Pulmonary artery endothelial cell (primary cell): Measurements from ENCODE around the gene STK17A. TPM values are rescaled to one million over a fixed set of nuclear protein-coding genes. Genes with fewer than 3 reads are reported as not detected.
"Not testable (repeated sequence)": the region's sequence is repeated elsewhere in the genome, so short reads cannot be mapped to it uniquely, and the experiment has no call there.

ENCODE experiments used
- DNase-seq: peaks from one replicate; pipeline ENCODE4 v3.0.0-alpha.2; 2011; ENCODE audit warnings: low read depth, low spot score
- total RNA-seq: library from RNA; depleted of rRNA; stranded (reverse); fragments of >200 nt; gene quantifications from 2 replicates; pipeline ENCODE4 v1.2.3, GENCODE V29; 2014

Gene STK17A
- total RNA-seq, 1 donor from 2014 or later: 72.3 TPM

DNA sequence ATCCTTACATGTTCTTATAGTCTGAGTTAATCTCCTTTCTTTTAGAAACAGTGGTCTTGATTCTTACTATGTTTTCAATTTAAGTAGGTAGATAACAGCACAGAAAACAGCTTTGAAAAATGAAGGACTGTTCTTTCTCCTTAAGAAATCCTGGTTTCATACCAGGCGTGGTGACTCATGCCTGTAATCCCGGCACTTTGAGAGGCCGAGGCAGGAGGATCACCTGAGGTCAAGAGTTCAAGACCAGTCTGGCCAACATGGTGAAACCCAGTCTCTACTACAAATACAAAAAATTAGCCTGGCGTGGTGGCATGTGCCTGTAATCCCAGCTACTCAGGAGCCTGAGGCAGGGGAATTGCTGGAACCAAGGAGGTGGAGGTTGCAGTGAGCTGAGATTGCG lies 13.5 kb downstream of the STK17A start:
- DNase-seq: not testable (repeated sequence)

DNA sequence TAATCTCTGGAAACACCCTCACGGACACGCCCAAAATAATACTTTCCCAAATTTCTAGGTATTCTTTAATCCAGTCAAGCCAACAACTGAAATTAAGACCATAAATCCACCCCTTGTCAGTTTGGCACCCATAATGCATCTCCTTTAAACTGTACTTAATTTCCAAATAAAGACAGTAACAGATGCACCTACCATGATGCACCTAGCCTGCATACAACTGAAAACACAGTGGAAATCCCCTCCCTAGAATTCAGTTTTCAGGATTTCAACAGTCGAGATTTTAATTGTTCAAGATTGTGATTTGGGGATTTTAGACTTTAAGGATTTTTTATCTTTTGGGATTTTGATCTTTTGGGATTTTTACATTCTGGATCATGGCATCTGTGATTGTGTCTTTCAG lies 17.1 kb downstream of the STK17A start:
- DNase-seq: no peak

DNA sequence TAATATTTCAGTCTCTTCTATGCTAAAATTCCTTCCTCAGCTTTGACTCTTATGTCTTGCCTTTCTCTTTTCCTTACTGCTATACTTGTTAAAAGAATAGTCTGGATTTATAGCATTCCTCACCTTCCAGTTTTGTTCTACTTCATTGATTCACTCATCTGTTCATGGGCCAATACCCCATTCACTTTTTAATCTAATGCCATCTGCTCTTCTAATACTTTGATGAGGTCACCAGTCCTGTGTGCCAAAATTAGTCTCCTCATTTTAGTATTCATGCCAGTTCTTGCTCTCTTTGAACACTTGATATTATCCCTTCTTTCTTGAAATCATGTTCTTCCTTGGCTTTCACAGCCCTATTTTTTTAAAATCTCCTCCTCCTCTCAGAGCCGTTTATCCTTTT lies 19.3 kb downstream of the STK17A start:
- DNase-seq: no peak

DNA sequence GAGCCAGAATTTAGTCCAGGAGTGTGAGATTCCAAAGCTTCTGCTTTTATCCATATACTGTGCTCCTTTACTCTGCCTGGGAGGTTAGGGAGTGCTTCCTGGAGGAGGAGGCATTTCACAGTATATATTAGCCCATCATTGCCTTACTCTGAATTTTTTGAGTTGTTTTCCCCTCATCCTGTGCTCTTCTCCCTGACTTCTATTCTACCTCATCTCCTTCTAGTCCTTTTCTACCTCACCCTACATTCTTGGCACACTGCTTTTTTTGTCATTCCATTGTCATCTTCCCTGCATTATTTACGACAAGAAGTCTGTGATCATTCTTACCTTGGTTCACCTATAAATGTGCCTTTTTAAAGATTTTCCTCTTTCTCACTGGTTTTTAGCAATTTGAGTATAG lies 21.3 kb downstream of the STK17A start:
- no peak for DNase-seq

DNA sequence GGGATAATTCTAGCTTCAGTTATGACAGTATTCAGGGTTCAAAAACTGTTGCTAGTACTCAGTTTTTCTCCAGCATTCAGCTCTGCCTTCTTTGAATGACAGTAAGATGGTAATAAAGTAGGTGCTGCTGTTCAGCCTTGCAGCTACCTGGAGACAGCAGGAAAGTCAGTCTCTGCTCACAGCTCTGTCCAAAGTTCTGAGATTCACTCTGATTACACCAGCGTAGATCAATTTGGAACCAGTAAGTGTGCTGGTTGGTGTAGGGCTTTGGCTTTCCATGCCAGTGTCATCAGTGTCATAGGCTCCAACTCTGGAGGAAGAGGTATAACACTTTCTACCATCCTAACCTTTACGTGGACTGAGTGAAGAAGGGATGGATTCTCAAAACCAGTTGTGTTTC lies 26.2 kb downstream of the STK17A start:
- no peak for DNase-seq

DNA sequence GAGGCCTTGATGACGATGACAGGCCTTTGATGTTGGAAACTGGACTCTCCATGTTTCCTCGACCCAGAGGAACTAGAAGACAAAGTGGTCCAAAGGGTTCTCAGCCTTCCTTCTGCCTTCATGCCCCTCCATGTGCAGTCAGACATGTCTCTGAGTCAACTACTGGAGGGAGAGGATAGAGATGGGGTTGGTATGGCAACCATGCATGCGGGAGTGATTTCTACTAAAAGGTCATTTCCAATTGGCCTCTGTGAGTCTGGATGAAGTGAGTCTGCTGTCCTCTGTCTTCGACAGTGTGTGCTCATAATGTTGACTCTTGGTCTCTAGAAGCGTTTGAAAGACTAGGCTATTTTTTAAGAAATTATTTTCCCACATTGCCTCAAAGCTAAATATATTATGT lies 29.2 kb downstream of the STK17A start:
- no peak for DNase-seq

DNA sequence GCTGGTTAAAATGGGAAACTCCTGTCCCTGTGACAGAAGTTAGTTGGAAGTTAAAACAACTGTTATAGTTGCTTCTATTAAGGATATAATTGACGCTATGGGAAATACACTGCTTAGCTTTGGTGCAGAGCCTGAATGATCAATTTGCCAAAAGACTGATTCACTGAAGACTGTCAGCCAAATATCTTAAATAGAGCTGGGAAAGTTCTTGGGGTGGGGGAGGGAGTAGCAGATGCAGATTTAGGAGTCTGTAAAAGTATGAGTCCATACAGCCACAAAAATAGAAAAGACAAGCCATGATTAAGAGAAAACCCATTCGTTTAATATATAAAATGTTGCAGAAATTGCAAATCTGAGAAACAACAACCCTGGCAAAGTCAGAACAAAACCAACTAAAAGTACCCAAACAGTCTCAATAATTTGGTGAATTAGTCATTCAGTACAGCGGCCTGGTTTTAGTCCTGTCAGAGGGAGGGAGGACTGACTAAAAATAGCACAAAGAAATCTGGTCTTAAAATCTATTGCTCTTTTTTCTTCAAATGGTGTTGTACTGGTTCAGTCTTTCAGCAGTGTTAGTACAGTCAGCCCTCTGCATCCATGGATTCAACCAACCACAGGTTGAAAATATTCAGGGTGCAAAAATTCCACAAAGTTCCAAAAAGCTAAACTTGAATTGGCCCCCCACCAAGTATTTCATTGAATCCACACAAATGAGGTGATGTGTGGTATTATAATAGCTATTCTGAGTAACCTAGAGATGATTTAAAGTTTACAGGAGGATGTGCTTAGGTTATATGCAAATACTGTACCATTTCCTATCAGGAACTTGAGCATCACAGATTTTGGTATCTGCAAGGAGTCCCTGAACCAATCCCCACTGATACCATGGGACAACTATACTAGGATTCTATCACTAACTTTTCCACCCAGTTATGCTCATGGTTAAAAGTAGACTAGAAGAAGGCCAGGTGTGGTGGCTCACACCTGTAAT lies 30.0 kb downstream of the STK17A start:
- DNase-seq: no peak

DNA sequence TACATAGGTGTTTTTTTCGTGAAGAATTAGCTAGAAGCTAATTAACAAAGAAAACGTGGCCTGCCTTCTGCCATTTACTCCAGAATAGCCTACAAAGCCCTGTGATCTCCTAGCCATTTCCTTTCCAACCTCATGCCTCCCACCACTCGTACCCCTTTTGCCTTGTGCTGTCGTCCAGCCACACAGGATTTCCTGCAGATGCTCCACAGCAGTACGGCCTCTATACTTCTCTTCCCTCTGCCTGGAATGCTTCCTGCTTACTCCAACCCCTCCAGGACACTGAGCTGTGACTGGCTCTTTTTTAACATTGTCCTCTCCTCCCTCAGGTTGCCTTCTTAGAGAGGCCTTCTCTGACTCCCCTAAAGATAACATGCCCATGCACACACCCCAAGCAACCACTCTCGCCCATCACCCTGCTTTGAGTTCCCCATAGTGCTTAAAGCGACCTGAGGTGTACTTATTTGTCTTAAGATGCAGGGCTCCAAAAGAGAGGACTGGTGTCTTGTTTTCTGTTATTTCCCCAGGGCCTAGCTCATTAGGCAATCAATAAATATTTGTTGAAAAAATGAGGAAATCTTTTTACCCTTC lies 32.7 kb downstream of the STK17A start:
- no peak for DNase-seq

DNA sequence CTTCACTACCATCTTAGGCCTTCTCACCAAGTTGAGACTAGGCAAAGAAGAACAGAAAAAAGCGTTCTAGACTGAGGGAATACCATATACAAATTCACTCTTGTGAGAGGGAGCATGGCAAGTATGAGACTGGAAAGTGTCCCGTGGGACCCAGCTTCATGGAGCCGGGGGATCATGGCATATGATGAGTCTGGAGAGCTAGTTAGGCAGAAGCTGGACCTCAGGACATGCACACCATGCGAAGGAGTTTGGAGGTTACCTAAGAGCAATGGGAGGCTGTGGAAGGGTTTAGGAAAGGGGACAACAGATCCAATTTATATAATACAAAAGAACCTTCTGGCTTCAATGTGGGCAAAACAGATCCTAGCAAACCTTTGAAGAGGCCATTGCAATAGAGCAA lies 34.1 kb downstream of the STK17A start:
- DNase-seq: no peak

DNA sequence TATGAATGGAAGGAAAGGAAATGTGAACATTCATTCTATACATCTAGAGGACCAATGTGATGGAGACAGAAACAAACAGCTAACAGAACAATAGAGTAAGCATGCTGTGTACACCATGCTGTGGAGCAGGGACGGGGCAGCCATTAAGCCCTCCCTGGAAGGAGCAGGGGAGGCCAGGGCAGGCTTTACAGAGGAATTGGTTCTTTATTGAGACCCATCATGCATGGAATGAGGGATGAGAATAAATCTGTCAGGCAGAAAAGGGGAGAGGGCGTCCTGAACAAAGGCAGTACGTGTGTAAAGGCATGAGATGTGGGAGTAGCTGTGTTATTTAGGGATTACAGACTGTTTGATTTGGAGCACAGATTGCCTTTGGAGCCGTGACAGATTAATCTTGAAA lies 35.2 kb downstream of the STK17A start:
- no peak for DNase-seq

DNA sequence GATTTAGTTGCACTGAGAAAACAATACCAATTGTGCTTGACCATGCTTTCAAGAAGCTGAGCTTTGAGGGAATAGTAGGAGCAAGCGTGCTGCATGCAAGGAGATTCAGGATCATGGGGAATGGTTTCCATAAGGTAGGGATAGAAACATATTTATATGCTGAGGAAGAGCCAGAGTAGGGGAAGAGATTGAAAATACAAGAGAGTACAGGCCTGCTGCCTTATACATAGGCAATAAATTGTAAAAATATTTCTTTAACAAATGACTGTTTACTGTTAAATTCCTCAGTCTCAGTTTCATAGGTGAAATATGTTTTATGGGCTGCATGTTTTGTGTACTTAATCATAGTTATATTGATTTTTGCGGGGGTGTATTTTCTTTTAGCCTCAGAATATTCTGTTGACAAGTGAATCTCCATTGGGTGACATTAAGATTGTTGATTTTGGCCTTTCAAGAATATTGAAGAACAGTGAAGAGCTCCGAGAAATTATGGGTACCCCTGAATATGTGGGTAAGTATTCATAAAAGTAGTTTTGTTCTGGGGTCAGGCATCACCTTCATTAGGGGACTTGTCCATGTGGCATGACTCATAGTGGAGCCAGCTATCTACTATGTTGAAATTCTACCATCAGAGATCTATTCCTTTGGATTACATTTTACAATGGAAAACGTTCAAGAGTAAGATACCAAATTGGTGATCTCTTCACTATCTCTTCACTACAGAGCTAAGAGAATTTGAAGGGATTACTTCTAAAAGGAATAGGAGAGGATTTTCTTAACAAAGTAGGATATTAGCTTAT lies 36.5 kb downstream of the STK17A start:
- DNase-seq: no peak

DNA sequence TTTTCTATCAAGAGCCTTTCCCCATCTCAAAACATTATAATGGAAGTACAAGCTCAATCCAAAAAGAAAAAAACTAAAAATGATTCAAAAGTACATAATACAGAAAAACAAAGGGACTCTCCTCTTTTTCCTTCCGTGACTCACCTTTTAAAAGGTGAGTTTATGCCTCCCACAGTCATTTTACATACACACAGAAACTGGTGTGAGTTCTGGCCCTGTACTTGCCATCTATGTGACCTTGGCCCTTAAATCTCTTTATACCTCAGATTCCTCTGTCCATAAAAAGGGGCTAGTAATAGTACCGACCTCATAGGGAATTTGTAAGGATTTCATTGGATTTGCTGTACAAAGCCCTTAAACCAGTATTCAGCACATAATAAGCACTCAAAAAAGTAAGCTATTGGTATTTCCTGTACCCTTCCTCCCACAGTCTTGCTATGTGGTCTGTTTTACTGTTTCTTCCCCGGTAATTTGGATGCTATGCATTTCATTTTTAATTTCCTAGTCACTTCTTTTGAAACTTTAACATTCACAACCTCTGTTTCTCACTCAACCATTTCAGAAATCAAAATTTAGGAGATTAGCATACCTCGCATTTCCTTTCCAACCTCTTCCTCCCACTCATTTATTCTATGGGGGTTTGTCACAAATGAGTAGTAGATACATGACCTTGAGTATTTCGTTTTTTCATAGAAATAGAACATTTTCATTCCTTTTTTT lies 39.0 kb downstream of the STK17A start:
- DNase-seq: no peak

DNA sequence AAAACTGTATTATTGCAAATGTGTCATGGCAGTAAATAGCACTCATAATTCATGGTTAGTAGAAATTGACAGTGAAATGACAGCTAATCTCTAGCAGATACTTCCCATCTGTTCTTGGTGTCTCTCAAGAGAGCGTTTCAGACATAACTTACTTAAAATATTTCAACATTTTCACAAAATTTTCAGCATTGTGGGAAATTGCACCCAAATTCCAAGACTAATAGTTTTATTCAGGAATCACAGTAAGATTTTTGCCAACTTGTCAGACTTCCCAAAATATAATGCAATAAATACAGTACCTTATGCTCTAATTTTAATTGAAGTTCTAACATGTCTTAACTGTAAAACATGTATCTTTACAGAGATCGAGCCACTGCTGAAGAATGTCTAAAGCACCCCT lies 41.2 kb downstream of the STK17A start:
- DNase-seq: no peak

DNA sequence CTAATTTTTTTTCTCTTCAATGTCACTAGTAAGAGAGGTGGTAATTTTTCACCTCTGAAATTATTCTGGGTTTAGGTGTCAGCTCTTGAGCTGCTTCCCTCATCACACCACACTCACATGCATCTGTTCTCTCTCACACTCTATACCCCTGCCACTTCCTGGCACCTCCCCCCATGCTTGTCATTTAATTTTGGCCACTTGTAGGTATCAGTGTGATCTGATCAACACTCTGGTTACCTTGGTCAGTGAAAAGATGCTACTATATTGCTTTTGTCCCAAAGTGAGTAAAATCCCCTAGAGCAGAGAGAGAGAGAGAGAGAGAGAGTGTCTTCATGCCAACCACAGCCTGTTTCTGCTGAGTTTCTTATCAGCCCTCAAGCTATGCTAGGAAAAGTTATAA lies 42.5 kb downstream of the STK17A start:
- no peak for DNase-seq

DNA sequence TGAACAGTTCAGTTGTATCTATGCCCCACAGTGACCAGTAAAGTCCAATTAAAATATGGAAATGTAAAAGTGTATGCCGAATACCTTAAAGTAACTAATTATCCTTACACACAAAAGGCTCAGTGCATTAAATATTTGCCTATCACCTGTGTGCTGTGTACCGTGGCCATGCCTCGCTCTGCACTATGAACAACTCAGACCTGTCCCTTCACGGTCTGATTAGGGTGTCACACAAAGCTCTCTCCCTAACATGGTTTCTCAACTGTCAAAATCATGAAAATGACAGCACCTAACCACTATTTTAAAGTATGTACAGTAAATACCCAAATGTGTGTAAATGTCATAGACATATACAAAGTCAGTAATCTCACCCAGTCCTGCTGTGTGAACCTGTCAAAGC lies 43.1 kb downstream of the STK17A start:
- DNase-seq: no peak

DNA sequence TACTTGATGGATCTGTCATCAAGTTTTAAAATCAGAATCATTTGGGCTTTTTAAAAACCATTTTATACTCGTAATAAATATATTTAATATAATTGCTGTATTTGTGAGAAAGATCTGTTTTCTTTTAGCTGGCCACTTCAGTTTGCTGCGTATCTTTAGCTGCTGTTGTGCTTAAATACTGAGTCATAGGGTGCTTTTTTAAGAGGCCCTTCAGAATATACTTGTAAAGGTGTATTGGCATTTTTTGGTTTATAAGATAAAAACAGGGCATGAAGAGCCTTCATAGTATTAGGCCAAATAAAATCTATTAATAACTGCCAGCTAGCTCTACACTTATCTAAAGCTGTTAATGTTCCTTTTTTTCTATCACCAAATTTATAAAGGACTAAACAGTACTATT lies 43.8 kb downstream of the STK17A start:
- DNase-seq: no peak

DNA sequence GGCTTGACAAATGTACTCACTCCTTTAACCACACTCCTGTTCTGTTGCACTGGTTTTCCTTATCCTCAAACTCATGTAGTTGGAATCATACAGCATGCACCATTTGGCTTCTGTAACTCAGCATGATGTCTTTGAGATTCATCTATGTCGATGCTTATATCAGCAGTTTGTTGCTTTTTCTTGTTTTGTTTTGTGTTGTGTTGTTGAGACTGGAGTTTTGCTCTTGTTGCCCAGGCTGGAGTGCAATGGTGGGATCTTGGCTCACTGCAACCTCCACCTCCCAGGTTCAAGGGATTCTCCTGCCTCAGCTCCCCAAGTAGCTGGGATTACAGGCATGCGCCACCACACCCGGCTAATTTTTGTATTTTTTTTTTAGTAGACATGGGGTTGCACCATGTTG lies 44.9 kb downstream of the STK17A start:
- DNase-seq: not testable (repeated sequence)

DNA sequence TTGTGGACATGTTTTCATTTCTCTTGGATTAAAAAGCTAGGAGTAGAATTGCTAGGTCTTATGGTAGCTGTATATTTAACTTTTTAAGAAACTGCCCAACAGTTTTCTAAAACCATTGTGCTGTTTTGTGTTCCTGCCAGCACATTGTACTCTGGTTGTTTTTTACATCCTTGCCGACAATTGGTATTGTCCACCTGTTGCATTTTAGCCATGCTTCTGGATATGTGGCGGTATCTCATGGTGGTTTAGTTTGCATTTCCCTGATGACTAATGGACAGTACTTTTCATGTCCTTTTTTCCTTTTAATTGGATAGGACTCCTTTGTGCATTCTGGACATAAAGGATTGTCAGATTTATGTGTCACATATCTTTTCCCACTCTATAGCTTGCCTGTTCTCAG lies 45.5 kb downstream of the STK17A start:
- DNase-seq: no peak

DNA sequence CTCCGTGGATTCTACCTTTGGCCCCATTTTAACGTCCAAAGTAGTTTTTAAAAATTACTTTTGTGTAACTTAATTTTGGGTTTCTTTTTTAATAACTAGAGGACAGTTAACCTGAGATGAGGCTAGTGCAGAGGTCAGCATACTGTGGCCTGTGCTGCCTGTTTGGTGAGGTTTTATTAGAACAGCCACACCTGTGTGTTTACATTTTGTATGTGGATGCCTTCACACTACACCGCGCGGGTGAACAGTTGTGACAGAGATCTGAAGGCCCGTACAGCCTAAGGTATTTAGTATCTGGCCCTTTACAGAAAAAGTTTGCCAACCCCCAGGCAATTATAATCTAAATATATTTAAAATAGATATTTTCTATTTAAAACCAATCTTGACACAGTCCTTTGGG lies 46.9 kb downstream of the STK17A start:
- DNase-seq: no peak

DNA sequence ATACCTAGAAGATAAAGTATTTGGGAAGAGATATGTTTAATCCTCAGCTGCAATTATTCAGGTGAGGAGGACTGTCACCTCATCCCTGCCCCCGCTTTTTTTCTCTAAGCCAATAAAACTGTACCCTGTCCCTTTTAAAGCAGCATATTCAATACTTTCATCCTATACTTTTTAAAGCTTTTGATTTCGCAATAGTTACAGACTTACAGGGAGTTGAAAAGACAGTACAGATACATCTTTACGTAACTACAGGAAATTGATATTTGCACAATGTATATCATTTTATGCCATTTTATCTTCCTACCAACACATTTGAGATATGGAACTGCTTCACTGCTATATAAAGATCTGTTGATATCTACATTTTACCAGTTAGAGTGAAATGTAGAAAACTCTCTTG lies 47.6 kb downstream of the STK17A start:
- DNase-seq: no peak

DNA sequence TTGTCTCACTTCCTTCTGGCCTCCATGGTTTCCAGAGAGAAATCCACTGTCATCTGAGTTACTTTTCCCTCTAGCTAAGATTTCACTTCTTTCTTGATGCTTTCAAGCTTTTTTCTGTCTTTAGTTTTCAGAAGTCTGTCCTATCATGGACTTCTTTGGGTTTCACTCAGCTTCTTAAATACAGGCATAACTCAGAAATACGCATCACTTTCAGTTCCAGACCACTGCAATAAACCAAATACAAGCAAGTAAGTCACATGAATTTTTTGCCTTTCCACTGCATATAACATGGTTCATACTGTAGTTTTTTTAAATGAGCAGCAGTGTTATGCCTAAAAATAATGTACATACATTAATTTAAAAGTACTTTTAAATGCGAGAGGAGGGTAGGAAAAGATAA lies 48.7 kb downstream of the STK17A start:
- no peak for DNase-seq

DNA sequence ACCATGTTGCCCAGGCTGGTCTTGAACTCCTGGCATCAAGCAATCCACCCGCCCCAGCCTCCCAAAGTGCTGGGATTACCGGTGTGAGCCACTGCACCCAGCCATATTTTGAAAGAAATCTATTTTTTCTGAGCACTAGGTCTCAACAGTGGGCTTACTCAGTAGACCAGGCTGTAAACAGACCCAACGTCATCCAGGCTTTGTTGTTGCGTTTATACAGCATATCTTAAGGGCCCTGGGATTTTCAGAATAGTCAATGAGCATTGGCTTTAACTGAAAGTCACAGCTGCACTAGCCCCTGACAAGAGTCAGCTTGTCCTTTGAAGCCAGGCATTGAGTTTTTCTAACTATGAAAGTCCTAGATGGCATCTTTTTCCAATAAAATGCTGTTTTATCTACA lies 49.8 kb downstream of the STK17A start:
- no peak for DNase-seq
